Hepatocyte (in vitro differentiated cells): ENCODE measurements around the gene CMTM5. TPM values are rescaled to one million over a fixed set of nuclear protein-coding genes. Genes with fewer than 3 reads are reported as not detected.

ENCODE experiments used
- DNase-seq: peaks from one replicate; pipeline ENCODE4 v3.0.0-alpha.2; 2016; ENCODE audit warnings: low spot score
- H2AFZ ChIP-seq: fragments of 200-600 bp; sonication (generic); 2 replicates; pipeline ENCODE4 v1.6.0; 2016; ENCODE audit warnings: antibody characterized with exemption, mild to moderate bottlenecking
- H3K27ac ChIP-seq: fragments of 200-600 bp; sonication (generic); 2 replicates; pipeline ENCODE4 v1.5.1; 2016; ENCODE audit warnings: mild to moderate bottlenecking
- H3K27me3 ChIP-seq: fragments of 200-600 bp; sonication (generic); 2 replicates; pipeline ENCODE4 v1.6.1; 2016
- H3K36me3 ChIP-seq: fragments of 200-600 bp; sonication (generic); replicated peaks from 2 replicates; pipeline ENCODE4 v1.5.1; 2016; ENCODE audit warnings: low read depth; ENCODE audit not compliant: insufficient read depth
- H3K4me1 ChIP-seq: fragments of 200-600 bp; sonication (generic); 2 replicates; pipeline ENCODE4 v1.5.1; 2016; ENCODE audit warnings: mild to moderate bottlenecking, moderate library complexity; ENCODE audit not compliant: insufficient read depth
- H3K4me2 ChIP-seq: fragments of 200-600 bp; sonication (generic); 2 replicates; pipeline ENCODE4 v1.6.0; 2016
- H3K4me3 ChIP-seq: fragments of 200-600 bp; sonication (generic); 2 replicates; pipeline ENCODE4 v1.5.1; 2016; ENCODE audit warnings: mild to moderate bottlenecking
- H3K79me2 ChIP-seq: fragments of 200-600 bp; sonication (generic); 2 replicates; pipeline ENCODE4 v1.6.0; 2017; ENCODE audit warnings: mild to moderate bottlenecking
- H3K9me2 ChIP-seq: fragments of 200-600 bp; sonication (generic); replicated peaks from 2 replicates; pipeline ENCODE4 v1.6.0; 2017; ENCODE audit warnings: mild to moderate bottlenecking; ENCODE audit not compliant: insufficient read depth
- H3K9me3 ChIP-seq: fragments of 200-600 bp; sonication (generic); 2 replicates; pipeline ENCODE4 v1.5.1; 2016; ENCODE audit warnings: low read depth, mild to moderate bottlenecking
- H4K20me1 ChIP-seq: fragments of 200-600 bp; sonication (generic); 2 replicates; pipeline ENCODE4 v1.6.0; 2016; ENCODE audit warnings: mild to moderate bottlenecking; ENCODE audit not compliant: insufficient read depth, poor library complexity, severe bottlenecking
- CTCF ChIP-seq: fragments of 200-600 bp; sonication (generic); IDR thresholded peaks from 2 replicates; pipeline ENCODE4 v1.5.1; 2016; ENCODE audit warnings: antibody characterized with exemption, mild to moderate bottlenecking; ENCODE audit not compliant: poor library complexity
- EZH2 ChIP-seq: fragments of 200-600 bp; sonication (generic); IDR thresholded peaks from 2 replicates; pipeline ENCODE4 v1.6.1; 2016; ENCODE audit warnings: antibody characterized with exemption, mild to moderate bottlenecking, borderline replicate concordance
- EZH2phosphoT487 ChIP-seq: fragments of 200-600 bp; sonication (generic); IDR thresholded peaks from one replicate; pipeline ENCODE4 v1.6.1; 2018; ENCODE audit warnings: antibody characterized with exemption, mild to moderate bottlenecking, low read depth, moderate library complexity; ENCODE audit not compliant: unreplicated experiment, severe bottlenecking
- WGBS: methylation state at CpG from one replicate; pipeline ENCODE4 v1.1.6; 2016; ENCODE audit warnings: low lambda C conversion rate; ENCODE audit errors: missing lambda C conversion rate; 5-methylcytosine and 5-hydroxymethylcytosine counted together
- polyA plus RNA-seq: library from polyadenylated mRNA; unstranded; fragments of >200 nt; fragmentation: Nextera tagmentation; extraction: Ambion mirVana; gene quantifications from 2 replicates; pipeline ENCODE4 v1.2.1, GENCODE V29; 2016
- total RNA-seq: library from RNA; depleted of rRNA; stranded (reverse); fragments of >200 nt; gene quantifications from 2 replicates; pipeline ENCODE4 v1.2.3, GENCODE V29; 2014

CMTM5 gene
- total and polyA plus RNA-seq, 2 experiments from 2014 or later, result 0.28 TPM; not detected in 1

GRCh38 chr14:23347406-23348296 lies 29.2 kb upstream of the CMTM5 start:
- no peaks in the 10 kb centered on the region for H3K27me3 ChIP-seq
- no peak overlapping the region for H3K4me3 ChIP-seq
- no peak overlapping the region for H3K27ac ChIP-seq
- no peaks in the 10 kb centered on the region for H3K79me2 ChIP-seq
- WGBS, result 98% methylated on average over 16 of the region's 19 CpGs
- no peak for DNase-seq
- TF ChIP-seq EZH2 (no peak), CTCF (no peak), EZH2phosphoT487 (no peak)
- H3K9me2 ChIP-seq, result no peaks in the 10 kb centered on the region
- no peaks in the 10 kb centered on the region for H3K9me3 ChIP-seq
- no peaks in the 10 kb centered on the region for H3K36me3 ChIP-seq
- no peaks in the 10 kb centered on the region for H4K20me1 ChIP-seq
- H2AFZ ChIP-seq, result no peak overlapping the region
- H3K4me1 ChIP-seq, result no peaks in the 10 kb centered on the region
- no peak overlapping the region for H3K4me2 ChIP-seq

GRCh38 chr14:23348297-23348655 lies 28.6 kb upstream of the CMTM5 start:
- H3K4me3 ChIP-seq, result no peak overlapping the region
- H3K27me3 ChIP-seq, result no peaks in the 10 kb centered on the region
- no peak for DNase-seq
- no peaks in the 10 kb centered on the region for H3K4me1 ChIP-seq
- no peaks in the 10 kb centered on the region for H3K9me3 ChIP-seq
- H4K20me1 ChIP-seq, result no peaks in the 10 kb centered on the region
- H3K4me2 ChIP-seq, result no peak overlapping the region
- no peak for TF ChIP-seq EZH2phosphoT487
- no peak for TF ChIP-seq EZH2
- TF ChIP-seq CTCF, result no peak
- no peak overlapping the region for H3K27ac ChIP-seq
- H3K36me3 ChIP-seq, result no peaks in the 10 kb centered on the region
- 100% methylated on average over 2 of the region's 6 CpGs for WGBS
- no peaks in the 10 kb centered on the region for H3K79me2 ChIP-seq
- no peak overlapping the region for H2AFZ ChIP-seq
- no peaks in the 10 kb centered on the region for H3K9me2 ChIP-seq

- H2AFZ ChIP-seq, result no peak overlapping the region
- H3K4me1 ChIP-seq, result no peaks in the 10 kb centered on the region
- H3K4me2 ChIP-seq, result no peak overlapping the region
- no peaks in the 10 kb centered on the region for H3K27me3 ChIP-seq
- no peaks in the 10 kb centered on the region for H3K9me2 ChIP-seq
- no peak for DNase-seq
- H4K20me1 ChIP-seq, result no peaks in the 10 kb centered on the region
- 98% methylated on average over 8 of the region's 8 CpGs for WGBS
- no peak overlapping the region for H3K27ac ChIP-seq
- no peaks in the 10 kb centered on the region for H3K36me3 ChIP-seq
- no peaks in the 10 kb centered on the region for H3K79me2 ChIP-seq
- H3K4me3 ChIP-seq, result no peak overlapping the region
- no peaks in the 10 kb centered on the region for H3K9me3 ChIP-seq
- TF ChIP-seq EZH2phosphoT487, result no peak
- no peak for TF ChIP-seq CTCF
- TF ChIP-seq EZH2, result no peak
These were observed 27.5 kb upstream of the CMTM5 start for GRCh38 chr14:23349156-23349845.
